ENCODE results near the gene RANBP3. TPM values are rescaled to one million over a fixed set of nuclear protein-coding genes. Genes with fewer than 3 reads are reported as not detected.
A peak's percentile ranks its signal among the peaks of the same experiment; 100 is the strongest.

RANBP3 gene
- total and polyA plus RNA-seq, 4 donors: 42.0 to 88.6 (median 63.0) TPM

DNA sequence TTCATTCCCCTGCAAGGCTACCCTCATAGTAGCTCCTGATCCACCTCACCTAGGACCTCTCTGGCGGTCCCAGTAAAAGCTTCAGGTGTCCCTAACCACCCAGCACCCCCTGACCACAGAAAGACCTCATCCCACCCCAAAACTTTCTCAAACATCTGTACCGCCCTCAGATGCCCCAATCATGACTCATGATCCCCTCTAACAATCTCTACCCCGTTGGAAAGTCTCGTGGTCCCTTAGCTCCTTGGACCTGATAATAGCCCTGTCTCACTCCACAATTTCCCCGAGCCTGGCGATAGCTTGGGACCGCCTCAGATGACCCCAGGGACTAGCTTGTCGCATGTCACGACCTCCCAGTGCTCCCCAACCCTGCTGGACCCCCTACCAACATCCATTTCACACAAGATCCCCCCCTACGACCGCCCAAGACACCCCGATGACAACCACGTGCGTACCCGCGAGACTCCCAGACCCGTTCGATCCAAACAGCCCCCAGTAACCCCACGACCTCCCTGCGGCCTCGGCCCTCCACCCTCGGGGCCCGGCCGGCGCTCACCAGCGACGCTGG lies 74.8 kb downstream of the RANBP3 start:
- H3K4me3 ChIP-seq (ENCODE audit: low read depth, low read length): peak overlapping the region; percentile 94
- DNase-seq (ENCODE audit: low read depth in 4 of 6, low spot score in 6 of 6): no peak
- H3K9me3 ChIP-seq (ENCODE audit: control insufficient read depth, insufficient read depth, low read length): no peaks in the 10 kb centered on the region
- peaks cover 31% of the 10 kb centered on the region for H3K4me1 ChIP-seq (ENCODE audit: control insufficient read depth, insufficient read depth, low read length)
- WGBS (ENCODE audit: insufficient coverage): 0% methylated on average over 27 of the region's 27 CpGs
- H3K27ac ChIP-seq (ENCODE audit: low read depth, low read length): peak overlapping the region; percentile 94
- peaks cover 29% of the 10 kb centered on the region for H3K36me3 ChIP-seq (ENCODE audit: control insufficient read depth, insufficient read depth, low read length)
- no peaks in the 10 kb centered on the region for H3K27me3 ChIP-seq (ENCODE audit: control insufficient read depth, insufficient read depth, low read length)

DNA sequence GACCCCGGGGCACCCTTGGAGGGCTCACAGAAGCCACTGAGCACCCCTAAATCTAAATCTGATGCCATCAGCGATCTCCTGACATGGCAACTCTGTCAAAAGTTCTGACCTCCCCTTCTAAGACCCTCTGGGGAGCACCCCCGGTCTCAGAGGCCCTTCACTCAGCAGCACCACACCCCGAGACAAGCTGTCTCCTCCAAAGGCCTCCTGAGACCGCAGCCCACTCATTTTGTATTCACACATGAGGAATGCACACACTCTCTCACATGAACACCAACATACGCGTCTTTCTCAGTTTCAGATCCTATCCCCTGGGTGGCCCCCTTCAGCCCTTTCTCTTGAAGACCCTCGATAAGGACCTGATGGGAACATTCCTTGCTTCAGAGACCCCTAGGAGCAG lies 77.0 kb downstream of the RANBP3 start:
- H3K4me3 ChIP-seq (ENCODE audit: low read depth, low read length): no peak overlapping the region
- no peaks in the 10 kb centered on the region for H3K9me3 ChIP-seq (ENCODE audit: control insufficient read depth, insufficient read depth, low read length)
- peaks cover 31% of the 10 kb centered on the region for H3K4me1 ChIP-seq (ENCODE audit: control insufficient read depth, insufficient read depth, low read length)
- H3K27me3 ChIP-seq (ENCODE audit: control insufficient read depth, insufficient read depth, low read length): no peaks in the 10 kb centered on the region
- H3K27ac ChIP-seq (ENCODE audit: low read depth, low read length): no peak overlapping the region
- 93% methylated on average over 8 of the region's 8 CpGs for WGBS (ENCODE audit: insufficient coverage)
- H3K36me3 ChIP-seq (ENCODE audit: control insufficient read depth, insufficient read depth, low read length): peaks cover 50% of the 10 kb centered on the region
- no peak for DNase-seq (ENCODE audit: low read depth in 4 of 6, low spot score in 6 of 6)

DNA sequence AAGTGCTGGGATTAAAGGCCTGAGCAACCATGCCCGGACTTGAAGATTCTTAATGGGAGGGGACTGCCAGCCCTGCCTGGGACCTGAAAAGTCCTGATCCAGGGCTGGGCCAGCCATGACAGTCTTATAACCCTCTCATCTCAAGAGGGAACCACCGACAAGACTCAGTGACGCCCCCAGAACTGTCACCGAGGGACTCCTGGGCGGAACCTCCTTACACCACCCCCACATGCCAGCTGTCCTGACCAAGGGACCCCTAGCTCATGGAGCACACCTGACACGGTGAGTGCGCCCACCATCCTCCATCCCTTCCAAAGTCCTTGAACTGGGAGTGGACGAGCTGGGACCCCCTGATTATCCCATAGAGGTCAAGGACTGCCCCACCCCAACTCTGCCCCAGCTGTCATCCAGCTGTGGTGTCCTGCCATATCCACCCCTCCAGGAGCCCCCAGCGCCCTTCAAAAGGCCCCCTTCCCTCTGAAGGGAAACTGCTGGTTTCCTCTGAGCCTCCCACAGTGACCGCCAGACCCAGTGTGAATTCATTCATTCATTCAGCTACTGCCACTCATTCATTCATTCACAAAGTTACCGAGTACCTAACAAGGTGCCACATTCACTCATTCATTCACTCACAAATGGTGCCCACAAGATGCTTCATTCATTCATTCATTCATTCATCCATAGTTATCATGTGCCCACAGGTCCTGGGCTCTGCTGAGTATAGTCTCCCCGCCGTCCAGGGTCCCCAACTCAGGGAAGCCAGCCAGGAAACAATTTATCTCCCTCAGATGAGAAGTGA lies 78.0 kb downstream of the RANBP3 start:
- Histone ChIP-seq H3K27ac (ENCODE audit: low read depth, low read length) (no peak overlapping the region), H3K9me3 (ENCODE audit: control insufficient read depth, insufficient read depth, low read length) (no peaks in the 10 kb centered on the region), H3K36me3 (ENCODE audit: control insufficient read depth, insufficient read depth, low read length) (peaks cover 61% of the 10 kb centered on the region), H3K4me3 (ENCODE audit: low read depth, low read length) (no peak overlapping the region), H3K27me3 (ENCODE audit: control insufficient read depth, insufficient read depth, low read length) (no peaks in the 10 kb centered on the region), H3K4me1 (ENCODE audit: control insufficient read depth, insufficient read depth, low read length) (peaks cover 23% of the 10 kb centered on the region)
- 95% methylated on average over 11 of the region's 13 CpGs for WGBS (ENCODE audit: insufficient coverage)
- no peak for DNase-seq (ENCODE audit: low read depth in 4 of 6, low spot score in 6 of 6)

DNA sequence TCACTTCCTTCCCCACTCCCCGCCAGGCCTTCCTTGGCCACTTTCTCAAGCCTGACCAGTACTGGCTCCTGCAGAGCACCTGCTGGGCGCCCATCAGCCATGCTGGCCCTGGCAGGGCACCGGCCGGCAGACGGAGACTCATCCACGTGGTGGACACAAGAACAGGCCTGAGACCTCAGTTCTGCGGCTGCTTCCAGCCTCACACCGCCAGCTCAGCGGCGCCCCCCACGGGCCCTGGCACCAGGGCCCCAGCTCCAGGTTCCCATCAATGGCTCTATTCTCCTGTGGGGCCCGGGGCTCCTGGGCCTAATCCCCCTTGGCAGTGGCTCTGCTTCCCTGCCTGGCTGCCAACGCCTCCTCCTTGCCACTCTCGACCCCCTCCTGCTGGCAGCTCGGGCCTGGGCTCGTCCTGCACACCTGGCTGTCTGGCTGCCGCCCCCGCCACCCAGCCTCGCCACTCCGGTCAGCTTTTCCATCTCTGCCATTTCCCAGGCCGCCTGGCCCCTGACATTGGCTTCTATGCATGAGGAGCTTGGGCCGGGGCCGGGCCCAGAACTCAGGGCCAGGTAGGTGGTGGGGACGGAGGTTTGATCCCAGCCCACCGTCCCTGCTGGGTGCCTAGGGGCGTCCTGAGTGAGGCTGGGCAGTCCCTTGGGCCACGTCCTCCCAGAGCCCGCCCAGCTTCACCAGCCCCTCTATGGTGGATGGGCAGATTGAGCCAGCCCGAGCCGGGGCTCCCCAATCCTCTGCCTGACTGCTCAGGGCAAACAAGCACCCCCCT lies 80.6 kb downstream of the RANBP3 start:
- no peaks in the 10 kb centered on the region for H3K27me3 ChIP-seq (ENCODE audit: control insufficient read depth, insufficient read depth, low read length)
- peaks cover 8% of the 10 kb centered on the region for H3K4me1 ChIP-seq (ENCODE audit: control insufficient read depth, insufficient read depth, low read length)
- WGBS (ENCODE audit: insufficient coverage): 87% methylated on average over 28 of the region's 30 CpGs
- H3K9me3 ChIP-seq (ENCODE audit: control insufficient read depth, insufficient read depth, low read length): no peaks in the 10 kb centered on the region
- no peak overlapping the region for H3K27ac ChIP-seq (ENCODE audit: low read depth, low read length)
- peaks cover 74% of the 10 kb centered on the region for H3K36me3 ChIP-seq (ENCODE audit: control insufficient read depth, insufficient read depth, low read length)
- DNase-seq (ENCODE audit: low read depth in 4 of 6, low spot score in 6 of 6): no peak
- no peak overlapping the region for H3K4me3 ChIP-seq (ENCODE audit: low read depth, low read length)

DNA sequence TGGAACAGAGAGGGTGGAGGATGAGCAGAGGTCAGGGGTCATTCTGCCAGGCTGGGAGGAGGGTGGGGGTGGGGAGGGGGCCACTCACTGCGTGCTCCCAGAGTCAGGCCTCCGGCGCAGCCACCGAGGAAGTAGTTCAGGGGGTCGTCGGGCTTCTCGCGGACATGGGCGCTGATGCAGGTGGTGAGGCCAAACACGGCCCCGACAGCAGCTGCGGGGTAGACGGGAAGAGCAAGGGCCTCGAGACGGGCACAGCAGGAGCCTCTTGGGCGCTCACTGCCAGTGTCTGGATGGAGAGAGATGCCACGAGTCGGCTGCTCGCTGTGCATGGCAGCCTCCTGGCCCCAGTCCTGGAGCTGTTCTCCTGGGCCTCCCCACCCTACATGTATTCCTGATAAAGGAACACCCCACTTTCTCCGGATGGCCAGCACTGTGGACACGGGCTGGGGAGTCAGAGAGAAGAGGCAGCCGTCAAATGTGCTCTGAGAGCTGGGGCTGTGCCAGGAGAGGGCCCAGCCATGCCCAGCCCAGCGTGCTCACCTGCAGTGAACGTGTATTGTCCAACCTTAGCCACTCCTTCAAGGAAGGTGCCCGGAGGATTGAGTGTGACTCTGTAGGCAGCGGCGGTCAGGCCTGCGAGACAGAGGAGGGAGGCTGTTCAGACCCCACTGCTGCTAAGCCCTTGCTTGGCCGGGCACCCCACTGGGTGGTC lies 81.4 kb downstream of the RANBP3 start:
- 90% methylated on average over 27 of the region's 29 CpGs for whole genome bisulfite sequencing (ENCODE audit: insufficient coverage)
- Histone ChIP-seq H3K36me3 (ENCODE audit: control insufficient read depth, insufficient read depth, low read length) (peaks cover 70% of the 10 kb centered on the region), H3K4me1 (ENCODE audit: control insufficient read depth, insufficient read depth, low read length) (peaks cover 13% of the 10 kb centered on the region)

DNA sequence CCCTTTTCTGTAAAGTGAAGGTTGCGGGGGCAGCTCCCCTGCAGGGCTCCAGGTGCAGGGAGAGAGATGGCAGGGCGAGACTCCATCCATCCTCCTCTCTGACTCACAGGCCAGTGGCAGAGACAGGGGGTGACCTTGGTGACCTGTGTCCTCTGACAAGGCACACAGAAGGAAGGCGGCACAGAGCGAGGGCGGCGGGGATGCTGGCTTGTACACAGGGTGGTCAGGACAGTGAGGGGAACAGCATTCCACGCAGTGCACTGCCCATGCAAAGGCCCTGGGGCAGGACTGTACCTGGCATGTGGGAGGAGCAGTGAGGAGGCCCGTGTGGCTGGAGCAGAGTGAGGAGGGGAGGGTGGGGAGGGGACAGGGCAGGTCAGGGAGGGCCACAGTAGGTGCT lies 82.0 kb downstream of the RANBP3 start:
- Histone ChIP-seq H3K27ac (ENCODE audit: low read depth, low read length) (no peak overlapping the region), H3K27me3 (ENCODE audit: control insufficient read depth, insufficient read depth, low read length) (peaks cover 5% of the 10 kb centered on the region), H3K9me3 (ENCODE audit: control insufficient read depth, insufficient read depth, low read length) (no peaks in the 10 kb centered on the region), H3K4me1 (ENCODE audit: control insufficient read depth, insufficient read depth, low read length) (peaks cover 14% of the 10 kb centered on the region), H3K4me3 (ENCODE audit: low read depth, low read length) (no peak overlapping the region), H3K36me3 (ENCODE audit: control insufficient read depth, insufficient read depth, low read length) (peaks cover 65% of the 10 kb centered on the region)
- DNase-seq (ENCODE audit: low read depth in 4 of 6, low spot score in 6 of 6): no peak
- WGBS (ENCODE audit: insufficient coverage): 84% methylated on average over 6 of the region's 8 CpGs

More for the DNA sequence above, 81.4 kb downstream of the RANBP3 start:
- H3K27me3 ChIP-seq (ENCODE audit: control insufficient read depth, insufficient read depth, low read length): peaks cover 3% of the 10 kb centered on the region
- no peak for DNase-seq (ENCODE audit: low read depth in 4 of 6, low spot score in 6 of 6)
- no peak overlapping the region for H3K4me3 ChIP-seq (ENCODE audit: low read depth, low read length)
- no peak overlapping the region for H3K27ac ChIP-seq (ENCODE audit: low read depth, low read length)
- no peaks in the 10 kb centered on the region for H3K9me3 ChIP-seq (ENCODE audit: control insufficient read depth, insufficient read depth, low read length)

DNA sequence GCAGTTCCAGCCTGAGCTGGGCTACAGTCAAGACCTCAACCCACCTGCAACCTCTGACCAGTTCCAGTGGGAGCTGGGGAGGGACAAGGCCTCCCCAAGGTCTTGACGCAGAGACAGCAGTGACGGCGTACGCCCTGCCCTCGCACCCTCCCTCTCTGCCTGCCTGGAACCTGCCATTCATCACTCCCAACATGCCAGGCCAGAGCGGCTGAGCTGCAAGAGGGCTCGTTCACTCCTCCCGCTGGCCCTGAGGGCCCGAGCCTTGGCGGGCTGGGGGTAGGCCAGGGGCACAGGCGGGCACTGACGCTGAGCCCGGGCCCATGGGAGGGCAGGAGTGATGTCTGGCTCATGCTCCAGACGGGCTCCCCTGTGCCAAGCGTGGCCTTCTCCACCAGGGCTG lies 82.5 kb downstream of the RANBP3 start:
- Histone ChIP-seq H3K27ac (ENCODE audit: low read depth, low read length) (no peak overlapping the region), H3K4me1 (ENCODE audit: control insufficient read depth, insufficient read depth, low read length) (peaks cover 14% of the 10 kb centered on the region), H3K27me3 (ENCODE audit: control insufficient read depth, insufficient read depth, low read length) (peaks cover 5% of the 10 kb centered on the region), H3K4me3 (ENCODE audit: low read depth, low read length) (no peak overlapping the region), H3K36me3 (ENCODE audit: control insufficient read depth, insufficient read depth, low read length) (peaks cover 62% of the 10 kb centered on the region), H3K9me3 (ENCODE audit: control insufficient read depth, insufficient read depth, low read length) (no peaks in the 10 kb centered on the region)
- WGBS (ENCODE audit: insufficient coverage): 81% methylated on average over 15 of the region's 15 CpGs
- DNase-seq (ENCODE audit: low read depth in 4 of 6, low spot score in 6 of 6): no peak

DNA sequence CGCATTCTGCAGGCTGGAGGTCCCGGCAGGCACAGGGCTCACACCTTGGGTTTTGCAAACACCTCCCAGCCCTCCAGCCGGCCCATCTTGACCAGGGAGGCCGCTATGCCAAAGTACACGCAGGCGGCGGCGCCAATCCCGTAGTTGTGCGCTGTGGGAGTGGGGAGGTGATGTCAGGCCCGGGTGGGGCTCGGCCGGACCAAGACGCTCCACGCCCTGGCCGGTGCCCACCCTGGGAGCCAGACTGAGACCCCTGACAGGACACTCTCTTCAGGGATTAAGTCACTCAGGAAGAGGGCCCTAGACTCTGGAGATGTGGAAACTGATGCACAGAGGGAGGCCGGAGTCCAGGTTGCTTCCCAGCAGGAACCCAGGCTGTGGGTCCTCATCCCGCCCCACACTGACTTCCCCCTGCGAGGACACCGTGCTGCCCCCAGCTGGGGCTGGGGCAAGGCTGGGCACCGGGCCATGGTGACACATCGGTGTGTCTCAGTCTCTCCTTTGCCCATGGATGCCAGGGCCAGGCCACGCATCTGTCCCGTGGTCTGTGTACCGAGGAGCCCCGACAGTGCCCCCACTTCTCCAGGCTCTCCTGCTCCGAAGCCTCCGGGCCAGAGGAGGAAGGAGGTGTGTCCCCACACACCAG lies 83.1 kb downstream of the RANBP3 start:
- H3K9me3 ChIP-seq (ENCODE audit: control insufficient read depth, insufficient read depth, low read length): no peaks in the 10 kb centered on the region
- 95% methylated on average over 21 of the region's 28 CpGs for WGBS (ENCODE audit: insufficient coverage)
- H3K4me1 ChIP-seq (ENCODE audit: control insufficient read depth, insufficient read depth, low read length): peaks cover 14% of the 10 kb centered on the region
- DNase-seq (ENCODE audit: low read depth in 4 of 6, low spot score in 6 of 6): no peak
- H3K27me3 ChIP-seq (ENCODE audit: control insufficient read depth, insufficient read depth, low read length): peaks cover 5% of the 10 kb centered on the region
- H3K36me3 ChIP-seq (ENCODE audit: control insufficient read depth, insufficient read depth, low read length): peaks cover 57% of the 10 kb centered on the region
- no peak overlapping the region for H3K27ac ChIP-seq (ENCODE audit: low read depth, low read length)
- H3K4me3 ChIP-seq (ENCODE audit: low read depth, low read length): no peak overlapping the region
